ENCODE results near the gene PTPRN. TPM values are rescaled to one million over a fixed set of nuclear protein-coding genes. Genes with fewer than 3 reads are reported as not detected.

PTPRN gene
- total and polyA plus RNA-seq, 9 of the 15 experiments (the other 6 are each of a cell fraction or from before 2014, with no cell fraction given) = 0.15 to 2.4 (median 0.43) TPM; not detected in 1

DNA sequence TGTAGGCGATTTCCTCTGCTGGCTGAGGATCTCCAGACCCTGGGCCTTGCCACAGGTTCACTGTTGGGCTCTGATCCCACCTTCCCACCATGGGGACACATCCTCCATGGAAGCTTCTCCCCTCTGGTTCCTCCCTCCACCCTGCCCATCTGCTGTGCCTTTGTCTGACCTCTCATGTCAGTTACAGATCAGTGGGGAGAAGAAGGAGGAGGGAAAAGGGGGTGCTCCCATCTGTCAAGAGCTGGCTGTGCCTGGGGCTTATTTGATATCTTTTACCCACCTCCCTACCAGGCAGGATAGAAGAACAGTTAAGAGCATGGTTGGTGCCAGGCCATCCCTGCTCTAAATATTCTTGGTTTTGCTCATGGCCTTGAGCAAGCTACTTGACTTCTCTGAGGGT, 42.3 kb downstream of the PTPRN start:
- intact Hi-C loops (cut with micrococcal nuclease) = no loop called here
- CTCF ChIA-PET (ENCODE audit: low intra/inter-chr PET ratio) = no interaction called here

GRCh38 chr2:219266232-219266631, 43.0 kb downstream of the PTPRN start:
- intact Hi-C loops (cut with micrococcal nuclease) (no loop called here), in situ Hi-C loops (cut with MboI) (no loop called here)
- no peak overlapping the region for H3K27ac ChIP-seq (ENCODE audit: extremely low read depth, low read depth, low read length)
- H3K4me3 ChIP-seq = no peak overlapping the region
- H3K9me3 ChIP-seq (replicated peaks; ENCODE audit: control insufficient read depth, insufficient read depth, low read depth, low read length) = no peaks in the 10 kb centered on the region
- no peaks in the 10 kb centered on the region for H3K36me3 ChIP-seq (ENCODE audit: control insufficient read depth, insufficient read depth, low read length)
- ChIA-PET CTCF (ENCODE audit: low intra/inter-chr PET ratio) (no interaction called here), POLR2A (interaction anchor here (0.7 kb wide), 1 partner anchor 547 kb away, joined by 4 read pairs; no protein-coding TSS in a partner anchor)
- H3K79me2 ChIP-seq (ENCODE audit: control insufficient read depth, insufficient read depth, low read length) = no peaks in the 10 kb centered on the region
- H2AFZ ChIP-seq (ENCODE audit: low read depth, low read length) = no peak overlapping the region
- peaks cover 4 to 14% of the 10 kb centered on the region in 2 experiments; a peak in 3 of 5 replicates for H3K4me1 ChIP-seq (replicated peaks in 1 of 2; ENCODE audit: control insufficient read depth in 2 of 2, insufficient read depth in 2 of 2, low read length in 2 of 2)
- no peak overlapping the region for H3K4me2 ChIP-seq (ENCODE audit: insufficient read depth, low read length)
- no TSS peak for BruUV-seq (replicated peaks)
- H3K9ac ChIP-seq (ENCODE audit: insufficient read depth in 1 of 2, low read depth in 2 of 2, low read length in 2 of 2) = no peak overlapping the region
- DNase-seq (ENCODE audit: extremely low read depth in 1 of 4, low spot score in 3 of 4) (no peak), FAIRE-seq (no peak), ATAC-seq (no peak)
- H3K27me3 ChIP-seq (ENCODE audit: control insufficient read depth in 2 of 2, insufficient read depth in 2 of 2, low read length in 2 of 2) = no peaks in the 10 kb centered on the region
- WGBS (ENCODE audit: insufficient coverage, low coverage, missing lambda C conversion rate) = 100% methylated on average over 1 of the region's 5 CpGs
- H4K20me1 ChIP-seq (replicated peaks; ENCODE audit: control insufficient read depth, insufficient read depth, low read length) = no peaks in the 10 kb centered on the region
- H3K9me1 ChIP-seq (ENCODE audit: control insufficient read depth, insufficient read depth, low read length) = no peaks in the 10 kb centered on the region
- TF ChIP-seq ZNF507 (tag; conservative IDR thresholded peaks at IDR 0.05) = no peak
- TF ChIP-seq E2F8 (IDR thresholded peaks at IDR 0.05; ENCODE audit: low read depth, partially characterized antibody) = no peak
- TF ChIP-seq U2AF2 (optimal IDR thresholded peaks at IDR 0.05; ENCODE audit: low read depth, low read length) = no peak
- no peak for TF ChIP-seq PHF8 (IDR thresholded peaks at IDR 0.05; ENCODE audit: borderline replicate concordance, low read length)
- TF ChIP-seq HMBOX1 (IDR thresholded peaks at IDR 0.05) = no peak
- TF ChIP-seq POLR3G (IDR thresholded peaks at IDR 0.05; ENCODE audit: extremely low read depth, insufficient read length, insufficient replicate concordance) = no peak
- no peak for TF ChIP-seq SIRT6 (IDR thresholded peaks at IDR 0.05; ENCODE audit: low read depth, low read length)
- TF ChIP-seq GABPA (tag; conservative IDR thresholded peaks at IDR 0.05; ENCODE audit: low read depth) = no peak

More for the DNA sequence above, 42.3 kb downstream of the PTPRN start:
- Histone ChIP-seq H3K4me1 (replicated peaks in 1 of 2; ENCODE audit: control insufficient read depth in 2 of 2, insufficient read depth in 2 of 2, low read length in 2 of 2) (peaks cover 4 to 11% of the 10 kb centered on the region in 2 experiments; a peak in 3 of 5 replicates), H3K9me3 (replicated peaks; ENCODE audit: control insufficient read depth, insufficient read depth, low read depth, low read length) (no peaks in the 10 kb centered on the region), H3K9me1 (ENCODE audit: control insufficient read depth, insufficient read depth, low read length) (no peaks in the 10 kb centered on the region), H3K27me3 (ENCODE audit: control insufficient read depth in 2 of 2, insufficient read depth in 2 of 2, low read length in 2 of 2) (no peaks in the 10 kb centered on the region), H4K20me1 (replicated peaks; ENCODE audit: control insufficient read depth, insufficient read depth, low read length) (no peaks in the 10 kb centered on the region), H3K27ac (ENCODE audit: extremely low read depth, low read depth, low read length) (no peak overlapping the region), H3K4me2 (ENCODE audit: insufficient read depth, low read length) (no peak overlapping the region), H3K4me3 (no peak overlapping the region), H2AFZ (ENCODE audit: low read depth, low read length) (no peak overlapping the region), H3K9ac (ENCODE audit: insufficient read depth in 1 of 2, low read depth in 2 of 2, low read length in 2 of 2) (no peak overlapping the region), H3K36me3 (ENCODE audit: control insufficient read depth, insufficient read depth, low read length) (no peaks in the 10 kb centered on the region), H3K79me2 (ENCODE audit: control insufficient read depth, insufficient read depth, low read length) (no peaks in the 10 kb centered on the region)
- in situ Hi-C loops (cut with MboI) = no loop called here
- FAIRE-seq (no peak), ATAC-seq (no peak), DNase-seq (ENCODE audit: extremely low read depth in 1 of 4, low spot score in 3 of 4) (no peak)
- no peak for TF ChIP-seq KDM4B (IDR thresholded peaks at IDR 0.05; ENCODE audit: borderline replicate concordance in 2 of 2, low read depth in 1 of 2)
- POLR2A ChIA-PET = interaction anchor here (0.6 kb wide), 1 partner anchor 12 kb away, joined by 3 read pairs; no protein-coding TSS in a partner anchor
- WGBS (ENCODE audit: insufficient coverage, low coverage, missing lambda C conversion rate) = no CpG with 5 or more reads among the region's 1 CpG
- BruUV-seq (replicated peaks) = no TSS peak
